Activated T-cell treated with anti-CD3 and anti-CD28 coated beads, Interleukin-2, amount 50 U/mL, for 72 hours (primary cell): Measurements from ENCODE around the gene RCSD1. TPM values are rescaled to one million over a fixed set of nuclear protein-coding genes. Genes with fewer than 3 reads are reported as not detected.
"Not testable (repeated sequence)": the region's sequence is repeated elsewhere in the genome, so short reads cannot be mapped to it uniquely, and the experiment has no call there.

Experiments used
- ATAC-seq, 2 donors: fragments of 150-1000 bp; cut with Tn5 transposase; replicated peaks in 1 of 2; 2 replicates each; pipeline ENCODE4 v1.10.0; 2021; ENCODE audit warnings: moderate library complexity in 2 of 2, mild to moderate bottlenecking in 1 of 2
- DNase-seq, 2 donors: peaks; one replicate each; pipeline ENCODE4 v3.0.0; 2021 to 2022; ENCODE audit warnings: mixed read lengths in 1 of 2
- H3K27ac Mint-ChIP-seq: one replicate; pipeline ENCODE4 v1.8.0; 2022; ENCODE audit warnings: mild to moderate bottlenecking, moderate library complexity, mixed read lengths
- H3K27me3 Mint-ChIP-seq: one replicate; pipeline ENCODE4 v1.8.0; 2022; ENCODE audit warnings: low read depth, mixed read lengths
- H3K36me3 Mint-ChIP-seq, 2 donors: one replicate each; pipeline ENCODE4 v1.8.0; 2022; ENCODE audit warnings: mixed read lengths in 2 of 2, mild to moderate bottlenecking in 1 of 2; ENCODE audit not compliant: insufficient read depth in 2 of 2
- H3K4me1 Mint-ChIP-seq: one replicate; pipeline ENCODE4 v1.8.0; 2022; ENCODE audit warnings: low read depth, mixed read lengths
- H3K4me3 Mint-ChIP-seq, 2 donors: one replicate each; pipeline ENCODE4 v1.8.0; 2022; ENCODE audit warnings: mild to moderate bottlenecking in 2 of 2, mixed read lengths in 2 of 2, moderate library complexity in 2 of 2
- H3K9me3 Mint-ChIP-seq, 2 donors: one replicate each; pipeline ENCODE4 v1.8.0; 2022; ENCODE audit warnings: mixed read lengths in 2 of 2
- total RNA-seq, 2 donors: library from RNA; stranded (reverse); gene quantifications; one replicate each; pipeline ENCODE4 v1.2.3, GENCODE V29; 2022

Gene RCSD1
- total RNA-seq, 2 donors from 2014 or later = 62.0 to 69.5 TPM

DNA sequence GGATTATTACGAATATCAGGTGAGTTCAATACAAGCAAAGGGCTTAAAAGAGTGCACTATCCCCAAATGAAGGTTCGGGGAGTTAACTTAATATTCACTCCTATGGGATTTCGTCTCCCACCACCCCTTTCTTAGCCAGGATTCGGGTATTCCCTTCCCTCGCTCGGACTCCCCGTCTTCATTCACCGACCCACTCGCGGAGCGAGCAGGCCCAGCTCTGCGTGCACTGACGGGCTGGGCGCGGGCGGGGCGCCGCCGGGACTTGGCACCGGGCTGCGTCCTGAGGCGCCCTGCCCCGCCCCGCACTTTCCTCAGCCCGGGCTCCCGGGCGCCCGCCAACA lies 84.0 kb downstream of the RCSD1 start:
- Mint-ChIP-seq H3K9me3 (no peaks in the 10 kb centered on the region), H3K4me3 (peak overlapping the region; percentile 94 to 99), H3K4me1 (peaks cover 44% of the 10 kb centered on the region), H3K27ac (peak overlapping the region; percentile 100), H3K27me3 (no peaks in the 10 kb centered on the region), H3K36me3 (peaks cover 0 to 6% of the 10 kb centered on the region in 2 donors)
- DNase-seq = peak in 1 of 2 donors; percentile 85
- peak; percentile 73 to 76 for ATAC-seq

DNA sequence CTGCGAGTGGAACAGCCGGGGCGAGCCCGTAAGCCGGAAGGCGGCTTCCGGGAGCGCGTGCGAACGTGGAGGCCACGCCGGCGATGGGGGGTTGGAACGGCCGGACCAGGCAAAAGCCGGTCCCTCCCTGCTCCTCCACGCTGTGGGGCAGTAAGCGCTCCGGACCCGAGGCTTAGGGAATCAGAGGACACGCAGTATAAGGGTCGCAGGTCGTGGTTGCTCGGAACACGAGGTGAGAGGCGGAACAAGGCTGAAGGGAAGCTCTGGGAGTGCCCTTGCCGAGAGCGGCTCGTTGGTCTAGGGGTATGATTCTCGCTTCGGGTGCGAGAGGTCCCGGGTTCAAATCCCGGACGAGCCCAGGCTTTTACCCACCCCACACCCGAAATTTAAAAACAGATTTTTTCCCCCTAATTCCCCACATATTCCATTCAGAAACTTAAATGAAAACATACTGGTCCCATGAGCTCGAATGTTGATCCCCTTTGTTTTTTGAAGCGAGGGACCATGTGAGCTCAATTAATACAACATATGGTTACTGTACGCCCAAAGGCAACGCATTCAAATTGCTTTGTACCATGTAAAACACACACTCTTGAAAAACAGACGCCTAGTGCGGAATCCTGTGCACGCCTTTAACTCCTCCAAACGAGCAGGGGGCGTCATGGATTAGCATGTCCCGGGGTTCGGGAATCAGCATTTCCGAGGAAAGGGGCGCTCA lies 84.6 kb downstream of the RCSD1 start:
- peaks cover 0 to 6% of the 10 kb centered on the region in 2 donors for H3K36me3 Mint-ChIP-seq
- peak overlapping the region; percentile 94 to 99 for H3K4me3 Mint-ChIP-seq
- ATAC-seq = peak; percentile 61 to 67
- no peaks in the 10 kb centered on the region for H3K9me3 Mint-ChIP-seq
- H3K27ac Mint-ChIP-seq = peak overlapping the region; percentile 100
- peak; percentile 87 to 91 for DNase-seq
- H3K27me3 Mint-ChIP-seq = no peaks in the 10 kb centered on the region
- peaks cover 46% of the 10 kb centered on the region for H3K4me1 Mint-ChIP-seq

GRCh38 chr1:167715157-167715999 lies 85.3 kb downstream of the RCSD1 start:
- Mint-ChIP-seq H3K4me1 (peaks cover 52% of the 10 kb centered on the region), H3K27me3 (no peaks in the 10 kb centered on the region), H3K4me3 (peak overlapping the region; percentile 94 to 99), H3K27ac (peak overlapping the region; percentile 100), H3K9me3 (no peaks in the 10 kb centered on the region), H3K36me3 (peaks cover 0 to 6% of the 10 kb centered on the region in 2 donors)
- DNase-seq (peak; percentile 87 to 90), ATAC-seq (peak; percentile 63 to 66)

- no peak for DNase-seq
- no peak for ATAC-seq
- Mint-ChIP-seq H3K36me3 (peaks cover 0 to 6% of the 10 kb centered on the region in 2 donors), H3K27ac (peak overlapping the region; percentile 100), H3K4me3 (peak overlapping the region; percentile 94 to 99), H3K4me1 (peaks cover 58% of the 10 kb centered on the region), H3K9me3 (no peaks in the 10 kb centered on the region), H3K27me3 (no peaks in the 10 kb centered on the region)
Observed at GRCh38 chr1:167716000-167716271, 85.9 kb downstream of the RCSD1 start.

DNA sequence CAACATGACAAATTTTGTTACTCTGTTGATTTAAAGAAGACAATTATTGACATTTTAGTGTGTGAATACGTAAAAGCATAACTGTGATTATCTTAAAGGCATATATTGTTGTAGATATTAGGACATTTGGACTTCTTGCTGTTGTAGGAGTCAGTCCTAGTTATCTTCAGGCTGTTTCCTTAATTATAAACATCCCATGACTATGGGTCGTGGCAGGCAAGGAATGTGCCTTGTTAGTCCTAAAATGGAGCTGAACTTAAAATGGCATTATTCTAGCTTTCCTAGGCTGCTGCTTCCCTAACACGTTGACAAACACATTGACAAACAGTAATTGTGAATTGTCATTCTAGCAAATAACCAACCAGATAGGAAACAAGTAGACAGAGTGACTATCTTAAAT lies 87.3 kb downstream of the RCSD1 start:
- Mint-ChIP-seq H3K27me3 (no peaks in the 10 kb centered on the region), H3K4me3 (peak overlapping the region; percentile 70 to 94), H3K4me1 (peaks cover 65% of the 10 kb centered on the region), H3K9me3 (no peaks in the 10 kb centered on the region), H3K36me3 (peaks cover 1 to 8% of the 10 kb centered on the region in 2 donors), H3K27ac (no peak overlapping the region)
- DNase-seq (no peak), ATAC-seq (no peak)

DNA sequence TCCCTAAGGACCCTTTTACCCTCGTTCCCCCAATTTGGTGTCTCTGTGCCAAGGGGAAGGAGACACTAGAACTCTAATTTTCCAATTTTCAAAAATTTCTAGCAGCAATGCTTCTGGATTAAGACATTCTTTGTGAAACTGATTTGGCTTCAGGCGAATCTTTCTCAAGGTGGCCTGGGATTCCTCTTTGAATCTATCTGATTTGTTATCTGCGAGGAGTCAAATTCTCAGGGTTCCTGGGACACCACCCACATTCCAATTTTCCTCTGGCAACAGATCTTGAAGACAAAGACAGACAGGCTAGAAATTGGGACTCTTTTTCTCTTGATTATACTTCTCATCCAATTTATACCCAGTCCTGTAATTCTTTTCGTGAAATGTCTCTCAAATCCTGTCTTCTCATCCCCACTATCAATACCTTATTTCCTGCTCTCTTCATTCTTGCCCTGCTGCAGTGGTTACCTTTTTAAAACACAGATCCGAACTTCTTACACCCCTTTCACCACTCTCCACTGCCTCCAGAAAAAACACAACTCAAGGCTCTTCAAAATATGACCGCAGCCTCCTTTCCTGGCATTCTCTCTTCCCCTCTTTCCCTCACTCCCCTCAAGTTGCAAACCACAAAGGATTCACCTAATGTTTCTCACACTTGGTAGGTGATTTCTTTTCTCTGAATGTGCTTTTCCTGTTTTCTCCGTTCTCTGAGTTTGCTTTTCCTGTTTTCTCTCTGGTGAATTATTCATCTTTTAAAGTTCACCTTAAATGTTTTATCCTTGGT lies 89.1 kb downstream of the RCSD1 start:
- ATAC-seq (no peak), DNase-seq (no peak)
- Mint-ChIP-seq H3K27me3 (no peaks in the 10 kb centered on the region), H3K4me3 (peak overlapping the region; percentile 21 to 63), H3K36me3 (peaks cover 1 to 8% of the 10 kb centered on the region in 2 donors), H3K27ac (peak overlapping the region; percentile 4), H3K9me3 (no peaks in the 10 kb centered on the region), H3K4me1 (peaks cover 69% of the 10 kb centered on the region)

DNA sequence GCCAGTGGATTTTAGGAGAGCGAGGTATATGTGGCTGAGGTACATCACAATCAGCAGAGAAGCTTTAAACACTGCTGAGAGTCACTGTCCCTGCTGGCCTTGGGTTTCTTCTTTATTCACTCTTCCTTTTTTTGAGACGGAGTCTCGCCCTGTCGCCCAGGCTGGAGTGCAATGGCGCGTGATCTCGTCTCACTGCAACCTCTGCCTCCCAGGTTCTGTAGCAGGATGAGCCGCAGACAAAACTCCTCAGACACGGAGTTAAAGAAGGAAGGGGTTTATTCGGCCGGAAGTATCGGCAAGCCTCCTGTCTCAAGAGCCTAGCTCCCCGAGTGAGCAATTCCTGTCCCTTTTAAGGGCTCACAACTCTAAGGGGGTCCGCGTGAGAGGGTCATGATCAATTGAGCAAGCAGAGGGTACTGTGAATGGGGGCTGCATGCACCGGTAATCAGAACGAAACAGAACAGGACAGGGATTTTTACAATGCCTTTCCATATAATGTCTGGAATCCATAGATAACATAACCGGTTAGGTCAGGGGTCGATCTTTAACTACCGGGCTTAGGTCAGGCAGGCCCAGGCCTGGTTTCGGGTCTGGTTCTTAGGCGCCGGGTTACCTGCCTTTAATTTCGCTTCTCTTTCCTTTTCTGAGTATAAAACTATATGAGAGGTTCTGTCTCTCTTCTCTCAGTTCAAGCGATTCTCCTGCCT lies 89.8 kb downstream of the RCSD1 start:
- not testable (repeated sequence) for H3K9me3 Mint-ChIP-seq, H3K27ac Mint-ChIP-seq, H3K36me3 Mint-ChIP-seq, DNase-seq, H3K27me3 Mint-ChIP-seq, ATAC-seq
- Mint-ChIP-seq H3K4me1 (peaks cover 71% of the 10 kb centered on the region), H3K4me3 (peak overlapping the region; percentile 21 to 63)

DNA sequence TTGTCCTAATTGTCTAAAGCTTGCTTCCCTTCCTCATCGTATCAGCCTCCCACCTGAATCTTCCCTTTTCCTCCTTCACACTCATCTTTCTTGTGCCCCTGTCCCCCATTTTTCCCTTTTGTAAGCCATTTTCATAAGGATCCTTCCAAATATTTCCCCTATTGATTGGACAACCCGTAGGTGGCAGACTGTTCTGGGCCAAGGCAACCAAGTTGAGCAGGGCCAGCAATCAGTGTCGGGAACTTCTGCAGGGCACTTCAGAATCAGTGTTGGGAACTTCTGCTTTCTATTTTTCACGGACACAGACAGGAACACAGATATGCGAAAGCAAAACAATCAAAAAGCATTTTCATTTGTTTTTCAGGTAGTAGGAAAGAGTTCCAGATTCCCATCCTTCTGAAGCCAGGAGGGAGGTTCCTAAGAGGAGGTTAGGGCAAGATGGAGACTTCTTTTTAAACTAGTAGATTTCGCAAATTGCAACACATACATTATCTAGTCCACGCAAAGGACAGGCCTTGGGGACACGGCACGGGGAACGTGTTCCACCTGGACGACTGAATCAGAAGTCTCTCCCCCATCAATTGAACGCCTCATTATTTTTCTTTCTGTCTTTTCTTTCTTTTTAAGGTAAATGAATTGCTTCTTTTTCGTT lies 91.1 kb downstream of the RCSD1 start:
- peak overlapping the region; percentile 93 to 95 for H3K4me3 Mint-ChIP-seq
- ATAC-seq (no peak), DNase-seq (no peak)
- peaks cover 1% of the 10 kb centered on the region in 2 donors for H3K36me3 Mint-ChIP-seq
- H3K4me1 Mint-ChIP-seq = peaks cover 69% of the 10 kb centered on the region
- H3K27ac Mint-ChIP-seq = peak overlapping the region; percentile 73
- no peaks in the 10 kb centered on the region for H3K27me3 Mint-ChIP-seq
- no peaks in the 10 kb centered on the region for H3K9me3 Mint-ChIP-seq

DNA sequence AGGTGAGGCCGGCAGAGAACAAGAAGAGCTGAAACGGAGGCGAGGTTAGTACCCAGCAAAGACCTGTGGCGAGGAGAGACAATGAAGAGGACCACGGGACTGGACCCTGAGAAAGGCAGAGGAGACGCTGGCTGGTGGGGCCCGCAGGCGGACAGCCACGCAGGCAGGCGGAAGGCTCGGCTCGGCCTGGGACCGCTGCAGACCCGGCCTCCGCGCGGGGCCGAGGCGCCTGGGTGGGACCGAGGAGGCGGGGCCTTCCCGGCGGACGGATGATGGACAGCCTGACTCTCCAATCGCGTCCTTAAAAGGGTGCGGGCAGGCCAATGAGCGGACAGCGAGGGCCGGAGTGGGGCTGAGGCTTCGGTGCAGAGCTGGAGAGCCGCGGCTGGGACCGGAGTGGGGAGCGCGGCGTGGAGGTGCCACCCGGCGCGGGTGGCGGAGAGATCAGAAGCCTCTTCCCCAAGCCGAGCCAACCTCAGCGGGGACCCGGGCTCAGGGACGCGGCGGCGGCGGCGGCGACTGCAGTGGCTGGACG lies 91.7 kb downstream of the RCSD1 start, which contains the start of gene MPZL1:
MPZL1 (plus strand) TSS at position 366 of the 535 bp plus-strand sequence. CDS start 170 bp downstream, outside the sequence.
- H3K36me3 Mint-ChIP-seq = peaks cover 1% of the 10 kb centered on the region in 2 donors
- peaks cover 74% of the 10 kb centered on the region for H3K4me1 Mint-ChIP-seq
- DNase-seq = peak; percentile 94 to 95
- ATAC-seq = peak; percentile 97
- H3K4me3 Mint-ChIP-seq = peak within 1 kb of the TSS; percentile 93 to 95
- H3K9me3 Mint-ChIP-seq = no peaks in the 10 kb centered on the region
- H3K27ac Mint-ChIP-seq = peak within 1 kb of the TSS; percentile 77
- no peaks in the 10 kb centered on the region for H3K27me3 Mint-ChIP-seq

DNA sequence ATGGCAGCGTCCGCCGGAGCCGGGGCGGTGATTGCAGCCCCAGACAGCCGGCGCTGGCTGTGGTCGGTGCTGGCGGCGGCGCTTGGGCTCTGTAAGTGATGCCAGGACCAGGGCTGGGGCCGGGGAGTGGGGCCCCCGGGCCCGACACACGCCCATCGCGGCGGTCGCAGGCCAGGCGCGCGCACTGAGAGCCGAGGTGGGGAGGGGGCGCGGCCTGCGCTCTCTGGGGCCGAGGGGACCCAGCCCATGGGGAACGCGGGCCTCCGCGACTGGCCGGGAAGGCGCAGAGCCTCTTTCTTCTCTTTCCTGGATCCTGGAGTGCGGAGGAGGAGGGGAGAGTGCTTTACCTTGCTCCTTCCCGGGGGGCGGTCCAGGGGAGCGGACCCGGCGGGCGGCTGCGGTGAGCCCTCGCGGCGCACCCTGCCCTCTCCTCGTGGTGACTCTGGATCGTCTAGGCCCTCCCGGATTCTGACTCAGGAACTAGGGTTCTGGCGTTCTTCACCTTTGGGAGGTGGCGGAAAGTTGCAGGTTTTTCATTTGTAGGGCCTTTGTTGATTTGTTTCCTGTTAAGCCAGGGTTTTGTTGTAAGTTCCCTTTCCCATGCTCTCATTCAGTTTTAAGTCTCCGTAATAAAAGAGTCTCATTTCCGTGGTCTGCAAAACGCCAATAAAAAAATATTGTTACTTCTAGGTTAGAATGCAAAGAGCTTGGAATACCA lies 92.3 kb downstream of the RCSD1 start:
- peak; percentile 66 to 68 for ATAC-seq
- H3K27ac Mint-ChIP-seq = no peak overlapping the region

GRCh38 chr1:167722870-167723251 lies 92.8 kb downstream of the RCSD1 start:
- Mint-ChIP-seq H3K27me3 (no peaks in the 10 kb centered on the region), H3K36me3 (peaks cover 1% of the 10 kb centered on the region in 2 donors), H3K4me1 (peaks cover 68% of the 10 kb centered on the region), H3K27ac (no peak overlapping the region), H3K4me3 (peak overlapping the region; percentile 93 to 95), H3K9me3 (no peaks in the 10 kb centered on the region)
- ATAC-seq (no peak), DNase-seq (no peak)

More for the DNA sequence above, 92.3 kb downstream of the RCSD1 start:
- H3K4me1 Mint-ChIP-seq = peaks cover 68% of the 10 kb centered on the region
- H3K9me3 Mint-ChIP-seq = no peaks in the 10 kb centered on the region
- peak; percentile 42 to 56 for DNase-seq
- H3K36me3 Mint-ChIP-seq = peaks cover 1% of the 10 kb centered on the region in 2 donors
- H3K27me3 Mint-ChIP-seq = no peaks in the 10 kb centered on the region
- peak overlapping the region; percentile 93 to 95 for H3K4me3 Mint-ChIP-seq
